Measurements from ENCODE around the gene SLF2. TPM values are rescaled to one million over a fixed set of nuclear protein-coding genes. Genes with fewer than 3 reads are reported as not detected.

Gene SLF2
- total and polyA plus RNA-seq, 2 of the 13 experiments (the other 11 are each of a cell fraction or from before 2014, with no cell fraction given), result 12.2 to 48.1 TPM

DNA sequence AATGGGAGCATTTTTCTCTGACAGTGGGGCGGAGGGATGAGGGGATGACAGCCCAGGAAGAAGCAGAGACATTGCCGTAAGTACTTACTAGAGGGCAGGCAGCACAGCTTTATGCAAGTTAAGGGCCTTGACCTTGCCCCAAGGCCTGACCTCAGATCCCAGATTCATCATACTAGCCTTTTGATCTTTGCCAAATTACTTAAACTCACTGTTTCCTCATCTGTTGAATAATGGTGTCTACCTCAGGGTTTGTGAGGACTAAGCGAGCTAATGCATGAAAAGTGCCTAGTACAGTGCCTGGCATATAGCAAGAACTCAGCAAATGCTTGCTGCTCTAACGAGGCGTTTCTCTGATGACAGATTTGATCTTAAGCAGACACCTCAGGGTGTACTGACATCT lies 53.1 kb downstream of the SLF2 start (continued):
- no peak for TF ChIP-seq AKNA (CRISPR knock-in tag; IDR thresholded peaks at IDR 0.05; ENCODE audit: borderline replicate concordance)
- TF ChIP-seq IRF2 (CRISPR knock-in tag; IDR thresholded peaks at IDR 0.05), result no peak
- 0 out of 2 replicates have a peak, but pooled peaks have one; percentile 30 for TF ChIP-seq KDM1A (CRISPR knock-in tag; IDR thresholded peaks at IDR 0.05)
- TF ChIP-seq FOXJ3 (CRISPR knock-in tag; IDR thresholded peaks at IDR 0.05; ENCODE audit: borderline replicate concordance), result no peak
- TF ChIP-seq BRCA1 (CRISPR knock-in tag; IDR thresholded peaks at IDR 0.05), result no peak
- no peak for TF ChIP-seq ZNF703 (CRISPR knock-in tag; IDR thresholded peaks at IDR 0.05; ENCODE audit: borderline replicate concordance)
- 0 out of 2 replicates have a peak, but pooled peaks have one; percentile 22 for TF ChIP-seq ZNF605 (CRISPR knock-in tag; IDR thresholded peaks at IDR 0.05)
- 0 out of 2 replicates have a peak, but pooled peaks have one; percentile 29 for TF ChIP-seq SALL1 (CRISPR knock-in tag; IDR thresholded peaks at IDR 0.05)
- no peak for TF ChIP-seq ZNF557 (CRISPR knock-in tag; IDR thresholded peaks at IDR 0.05)
- TF ChIP-seq ZNF768 (CRISPR knock-in tag; IDR thresholded peaks at IDR 0.05), result no peak
- no peak for TF ChIP-seq SPEN (CRISPR knock-in tag; IDR thresholded peaks at IDR 0.05; ENCODE audit: low read depth)
- TF ChIP-seq STAG1 (CRISPR knock-in tag; IDR thresholded peaks at IDR 0.05), result no peak
- no peak for TF ChIP-seq BATF2 (CRISPR knock-in tag; IDR thresholded peaks at IDR 0.05)
- no peak for TF ChIP-seq SIX1 (CRISPR knock-in tag; IDR thresholded peaks at IDR 0.05; ENCODE audit: borderline replicate concordance)
- TF ChIP-seq ZNF747 (CRISPR knock-in tag; IDR thresholded peaks at IDR 0.05; ENCODE audit: borderline replicate concordance), result no peak
- TF ChIP-seq, protein P1, sequence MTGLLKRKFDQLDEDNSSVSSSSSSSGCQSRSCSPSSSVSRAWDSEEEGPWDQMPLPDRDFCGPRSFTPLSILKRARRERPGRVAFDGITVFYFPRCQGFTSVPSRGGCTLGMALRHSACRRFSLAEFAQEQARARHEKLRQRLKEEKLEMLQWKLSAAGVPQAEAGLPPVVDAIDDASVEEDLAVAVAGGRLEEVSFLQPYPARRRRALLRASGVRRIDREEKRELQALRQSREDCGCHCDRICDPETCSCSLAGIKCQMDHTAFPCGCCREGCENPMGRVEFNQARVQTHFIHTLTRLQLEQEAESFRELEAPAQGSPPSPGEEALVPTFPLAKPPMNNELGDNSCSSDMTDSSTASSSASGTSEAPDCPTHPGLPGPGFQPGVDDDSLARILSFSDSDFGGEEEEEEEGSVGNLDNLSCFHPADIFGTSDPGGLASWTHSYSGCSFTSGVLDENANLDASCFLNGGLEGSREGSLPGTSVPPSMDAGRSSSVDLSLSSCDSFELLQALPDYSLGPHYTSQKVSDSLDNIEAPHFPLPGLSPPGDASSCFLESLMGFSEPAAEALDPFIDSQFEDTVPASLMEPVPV (CRISPR knock-in tag; IDR thresholded peaks at IDR 0.05), result no peak

Measured in HepG2 (cell line).